Neural cell (in vitro differentiated cells): ENCODE results near the gene PDCD1. TPM values are rescaled to one million over a fixed set of nuclear protein-coding genes. Genes with fewer than 3 reads are reported as not detected.

ENCODE experiments used
- H2AFZ ChIP-seq: fragments of 200-600, 300-800 bp; sonication (generic), shearing (Covaris generic); 2 replicates; pipeline ENCODE4 v1.6.0; 2014; ENCODE audit warnings: low read depth, mild to moderate bottlenecking, antibody characterized with exemption, low read length, moderate library complexity
- H3F3A ChIP-seq: fragments of 200-600 bp; shearing (Covaris generic); 2 replicates; pipeline ENCODE4 v1.6.1; 2016; ENCODE audit warnings: mild to moderate bottlenecking, moderate library complexity, mixed read lengths, antibody characterized with exemption, low read length; ENCODE audit not compliant: insufficient read depth, poor library complexity, severe bottlenecking
- H3K27ac ChIP-seq: fragments of 200-600, 300-800 bp; sonication (generic), shearing (Covaris generic); 2 replicates; pipeline ENCODE4 v1.5.1; 2014; ENCODE audit warnings: mild to moderate bottlenecking, low read length, moderate library complexity
- H3K27me3 ChIP-seq: fragments of 300-800, 200-600 bp; sonication (generic), shearing (Covaris generic); 2 replicates; pipeline ENCODE4 v1.6.0; 2014; ENCODE audit warnings: mild to moderate bottlenecking, low read depth, low read length, moderate library complexity; ENCODE audit not compliant: insufficient read depth
- H3K36me3 ChIP-seq: fragments of 300-800, 200-600 bp; sonication (generic), shearing (Covaris generic); 2 replicates; pipeline ENCODE4 v1.5.1; 2014; ENCODE audit warnings: mild to moderate bottlenecking, antibody characterized with exemption, low read length, moderate library complexity; ENCODE audit not compliant: insufficient read depth
- H3K4me2 ChIP-seq: fragments of 300-800, 200-600 bp; sonication (generic), shearing (Covaris generic); 2 replicates; pipeline ENCODE4 v1.6.0; 2014; ENCODE audit warnings: mild to moderate bottlenecking, low read length
- H3K4me3 ChIP-seq: fragments of 300-800, 200-600 bp; sonication (generic), shearing (Covaris generic); 2 replicates; pipeline ENCODE4 v1.5.1; 2014; ENCODE audit warnings: mild to moderate bottlenecking, low read length, moderate library complexity
- H3K79me2 ChIP-seq: fragments of 200-600 bp; shearing (Covaris generic); replicated peaks from 2 replicates; pipeline ENCODE4 v1.6.0; 2014; ENCODE audit warnings: mild to moderate bottlenecking, low read length, moderate library complexity; ENCODE audit not compliant: insufficient read depth
- H3K9ac ChIP-seq: fragments of 300-800, 200-600 bp; sonication (generic), shearing (Covaris generic); 2 replicates; pipeline ENCODE4 v1.6.1; 2016; ENCODE audit warnings: mild to moderate bottlenecking, low read length, mixed read lengths
- H3K9me2 ChIP-seq: fragments of 200-600 bp; shearing (Covaris generic); 2 replicates; pipeline ENCODE4 v1.6.1; 2016; ENCODE audit warnings: mild to moderate bottlenecking, low read length, mixed read lengths; ENCODE audit not compliant: insufficient read depth
- H3K9me3 ChIP-seq: fragments of 200-600, 300-800 bp; sonication (generic), shearing (Covaris generic); 2 replicates; pipeline ENCODE4 v1.6.1; 2016; ENCODE audit warnings: mild to moderate bottlenecking, mixed run types, low read length, moderate library complexity, mixed read lengths
- H4K20me1 ChIP-seq: fragments of 200-600 bp; shearing (Covaris generic); 2 replicates; pipeline ENCODE4 v1.6.1; 2016; ENCODE audit warnings: mild to moderate bottlenecking, mixed run types; ENCODE audit not compliant: insufficient read depth
- CTCF ChIP-seq: fragments of 450-650 bp; IDR thresholded peaks from 2 replicates; pipeline ENCODE4 v1.5.1; 2014; ENCODE audit warnings: antibody characterized with exemption, mild to moderate bottlenecking, moderate library complexity; ENCODE audit not compliant: poor library complexity, severe bottlenecking
- EP300 ChIP-seq: fragments of 450-650 bp; conservative IDR thresholded peaks from 2 replicates; pipeline ENCODE4 v1.6.1; 2014; ENCODE audit warnings: antibody characterized with exemption, mild to moderate bottlenecking, moderate library complexity; ENCODE audit not compliant: poor library complexity, severe bottlenecking
- EZH2 ChIP-seq: fragments of 200-600, 300-800 bp; shearing (Covaris generic), sonication (generic); IDR thresholded peaks from 2 replicates; pipeline ENCODE4 v1.6.1; 2014; ENCODE audit warnings: antibody characterized with exemption, low read length, borderline replicate concordance, mild to moderate bottlenecking; ENCODE audit not compliant: insufficient read depth, poor library complexity, severe bottlenecking
- MXI1 ChIP-seq: fragments of 450-650 bp; conservative IDR thresholded peaks from 2 replicates; pipeline ENCODE4 v1.6.1; 2014; ENCODE audit warnings: antibody characterized with exemption, mild to moderate bottlenecking; ENCODE audit not compliant: poor library complexity, severe bottlenecking
- POLR2AphosphoS5 ChIP-seq: IDR thresholded peaks from 2 replicates; pipeline ENCODE4 v1.6.1; 2012
- RAD21 ChIP-seq: fragments of 450-650 bp; conservative IDR thresholded peaks from 2 replicates; pipeline ENCODE4 v1.6.1; 2014; ENCODE audit warnings: antibody characterized with exemption, mild to moderate bottlenecking, moderate library complexity
- REST ChIP-seq: IDR thresholded peaks from 2 replicates; pipeline ENCODE4 v1.6.1; 2012; ENCODE audit warnings: borderline replicate concordance
- SMC3 ChIP-seq: fragments of 450-650 bp; conservative IDR thresholded peaks from 2 replicates; pipeline ENCODE4 v1.6.1; 2014; ENCODE audit warnings: antibody characterized with exemption, mild to moderate bottlenecking, moderate library complexity; ENCODE audit not compliant: poor library complexity
- TAF1 ChIP-seq: IDR thresholded peaks from 2 replicates; pipeline ENCODE4 v1.6.1; 2012; ENCODE audit warnings: low read depth
- polyA plus RNA-seq: library from polyadenylated mRNA; depleted of rRNA; stranded (reverse); fragments of >200 nt; gene quantifications from 2 replicates; pipeline ENCODE4 v1.2.3, GENCODE V29; 2014

The PDCD1 gene
- polyA plus RNA-seq, 1 donor from 2014 or later, result not detected

- Histone ChIP-seq H3K27me3 (no peaks in the 10 kb centered on the region), H3K4me3 (no peak overlapping the region), H3K9me2 (no peaks in the 10 kb centered on the region), H3K36me3 (no peaks in the 10 kb centered on the region), H3F3A (no peaks in the 10 kb centered on the region), H3K79me2 (no peaks in the 10 kb centered on the region), H2AFZ (no peak overlapping the region), H3K27ac (no peak overlapping the region), H3K4me2 (no peak overlapping the region), H4K20me1 (no peaks in the 10 kb centered on the region), H3K9ac (no peak overlapping the region), H3K9me3 (no peaks in the 10 kb centered on the region)
- TF ChIP-seq CTCF (no peak), REST (no peak), TAF1 (no peak), POLR2AphosphoS5 (no peak), EZH2 (no peak)
Observed at GRCh38 chr2:241862093-241862492, 3.4 kb upstream of the PDCD1 start.

- no peak for TF ChIP-seq EP300
- TF ChIP-seq CTCF, result no peak
- TF ChIP-seq TAF1, result no peak
- TF ChIP-seq MXI1, result no peak
- no peak for TF ChIP-seq RAD21
- no peak for TF ChIP-seq EZH2
- TF ChIP-seq POLR2AphosphoS5, result no peak
- TF ChIP-seq REST, result no peak
- no peak for TF ChIP-seq SMC3
- H3K4me2 ChIP-seq, result no peak overlapping the region
- H3K79me2 ChIP-seq, result no peaks in the 10 kb centered on the region
- no peaks in the 10 kb centered on the region for H3K36me3 ChIP-seq
- H3K27me3 ChIP-seq, result no peaks in the 10 kb centered on the region
- no peak overlapping the region for H3K9ac ChIP-seq
- H2AFZ ChIP-seq, result no peak overlapping the region
- no peak overlapping the region for H3K27ac ChIP-seq
- H4K20me1 ChIP-seq, result no peaks in the 10 kb centered on the region
- no peaks in the 10 kb centered on the region for H3K9me3 ChIP-seq
- no peak overlapping the region for H3K4me3 ChIP-seq
- no peaks in the 10 kb centered on the region for H3F3A ChIP-seq
- no peaks in the 10 kb centered on the region for H3K9me2 ChIP-seq
Observed at GRCh38 chr2:241861264-241861663, 2.6 kb upstream of the PDCD1 start.
